Activated gamma-delta T cell treated with Interleukin-2 at 50 U/mL for 16 hours (primary cell): ENCODE results near the gene MS4A1.
"Not testable (repeated sequence)": the region's sequence is repeated elsewhere in the genome, so short reads cannot be mapped to it uniquely, and the experiment has no call there.

ENCODE experiments used
- DNase-seq: peaks from one replicate; pipeline ENCODE4 v3.0.0-alpha.2; 2020

Gene MS4A1

GRCh38 chr11:60504219-60504905, 48.7 kb downstream of the MS4A1 start:
- DNase-seq: no peak

GRCh38 chr11:60509609-60510008, 54.0 kb downstream of the MS4A1 start:
- DNase-seq: not testable (repeated sequence)

- DNase-seq: not testable (repeated sequence)
Measured at GRCh38 chr11:60510209-60510608, 54.6 kb downstream of the MS4A1 start.

- DNase-seq: no peak
Measured at GRCh38 chr11:60511393-60511792, 55.7 kb downstream of the MS4A1 start.

- DNase-seq: no peak
Measured at GRCh38 chr11:60512651-60513225, 57.1 kb downstream of the MS4A1 start.

GRCh38 chr11:60513496-60514460, 58.1 kb downstream of the MS4A1 start:
- DNase-seq: no peak

- DNase-seq: no peak
Measured at GRCh38 chr11:60515144-60515855, 59.7 kb downstream of the MS4A1 start, which contains the start of gene MS4A13. MS4A13 (plus strand) TSS chr11:60515392; CDS start chr11:60518084, 2,692 bp downstream.
